GM21723 (cell line): Measurements from ENCODE around the gene EXOG.

ENCODE experiments used
- ATAC-seq: cut with Tn5 transposase; IDR thresholded peaks from one replicate; pipeline ENCODE4 v1.9.1; 2021; ENCODE audit warnings: mild to moderate bottlenecking, moderate library complexity; ENCODE audit not compliant: unreplicated experiment

EXOG gene

GRCh38 chr3:38507120-38507519, 11.0 kb downstream of the EXOG start:
- ATAC-seq, result peak; percentile 94

- no peak for ATAC-seq
Measured at GRCh38 chr3:38509732-38510131, 13.6 kb downstream of the EXOG start.

GRCh38 chr3:38510631-38511030, 14.5 kb downstream of the EXOG start:
- ATAC-seq, result no peak

GRCh38 chr3:38511546-38511945, 15.4 kb downstream of the EXOG start:
- ATAC-seq, result no peak

- no peak for ATAC-seq
Measured at GRCh38 chr3:38515367-38515766, 19.2 kb downstream of the EXOG start.

GRCh38 chr3:38516669-38517068, 20.5 kb downstream of the EXOG start:
- no peak for ATAC-seq

- ATAC-seq, result no peak
Measured at GRCh38 chr3:38519000-38519399, 22.9 kb downstream of the EXOG start.

GRCh38 chr3:38519651-38520050, 23.5 kb downstream of the EXOG start:
- ATAC-seq, result no peak

- ATAC-seq, result no peak
Measured at GRCh38 chr3:38521391-38521987, 25.3 kb downstream of the EXOG start.

- ATAC-seq, result no peak
Measured at GRCh38 chr3:38522002-38522401, 25.9 kb downstream of the EXOG start.

GRCh38 chr3:38524141-38524739, 28.1 kb downstream of the EXOG start:
- no peak for ATAC-seq

- no peak for ATAC-seq
Measured at GRCh38 chr3:38526792-38527191, 30.7 kb downstream of the EXOG start.

- no peak for ATAC-seq
Measured at GRCh38 chr3:38528457-38528856, 32.3 kb downstream of the EXOG start.

- no peak for ATAC-seq
Measured at GRCh38 chr3:38532529-38532928, 36.4 kb downstream of the EXOG start.

GRCh38 chr3:38533285-38533976, 37.3 kb downstream of the EXOG start:
- no peak for ATAC-seq

- ATAC-seq, result no peak
Measured at GRCh38 chr3:38534180-38534579, 38.0 kb downstream of the EXOG start.

- no peak for ATAC-seq
Measured at GRCh38 chr3:38534604-38535003, 38.5 kb downstream of the EXOG start.

GRCh38 chr3:38536671-38537070, 40.5 kb downstream of the EXOG start:
- ATAC-seq, result no peak

- no peak for ATAC-seq
Measured at GRCh38 chr3:38538773-38539353, 42.7 kb downstream of the EXOG start.

GRCh38 chr3:38541806-38542205, 45.7 kb downstream of the EXOG start:
- ATAC-seq, result no peak

- no peak for ATAC-seq
Measured at GRCh38 chr3:38542401-38543298, 46.5 kb downstream of the EXOG start.
